Neural crest cell (in vitro differentiated cells): ENCODE results near the gene ODAD4. TPM values are rescaled to one million over a fixed set of nuclear protein-coding genes. Genes with fewer than 3 reads are reported as not detected.

ENCODE experiments used
- DNase-seq: peaks from one replicate; pipeline ENCODE4 v3.0.0; 2021; ENCODE audit warnings: low read depth, mixed read lengths, low spot score
- H3K27ac Mint-ChIP-seq: one replicate; pipeline ENCODE4 v1.8.0; 2021; ENCODE audit warnings: mild to moderate bottlenecking, mixed read lengths; ENCODE audit not compliant: unreplicated experiment
- H3K27me3 Mint-ChIP-seq: 2 replicates; pipeline ENCODE4 v1.8.0; 2021; ENCODE audit warnings: low read depth, mild to moderate bottlenecking, mixed read lengths
- H3K36me3 Mint-ChIP-seq: 2 replicates; pipeline ENCODE4 v1.8.0; 2021; ENCODE audit warnings: low read depth, mild to moderate bottlenecking, mixed read lengths
- H3K4me1 Mint-ChIP-seq: 2 replicates; pipeline ENCODE4 v1.8.0; 2021; ENCODE audit warnings: mixed read lengths
- H3K4me3 Mint-ChIP-seq: one replicate; pipeline ENCODE4 v1.8.0; 2021; ENCODE audit warnings: mild to moderate bottlenecking, mixed read lengths
- H3K9me3 Mint-ChIP-seq: 2 replicates; pipeline ENCODE4 v1.8.0; 2021; ENCODE audit warnings: mixed read lengths
- CTCF ChIP-seq: fragments of 200-600 bp; sonication (generic); conservative IDR thresholded peaks from 2 replicates; pipeline ENCODE4 v1.5.0; 2021; ENCODE audit warnings: antibody characterized with exemption, mild to moderate bottlenecking
- total RNA-seq: library from RNA; stranded (reverse); gene quantifications from 2 replicates; pipeline ENCODE4 v1.2.1, GENCODE V29; 2021

The ODAD4 gene
- total RNA-seq, 1 donor from 2014 or later: 4.8 TPM

- peaks cover 22% of the 10 kb centered on the region for H3K36me3 Mint-ChIP-seq
These were observed 54.0 kb downstream of the ODAD4 start for GRCh38 chr17:41984454-41984853.

GRCh38 chr17:41985919-41986318 lies 55.5 kb downstream of the ODAD4 start:
- Mint-ChIP-seq H3K27ac (no peak overlapping the region), H3K27me3 (no peaks in the 10 kb centered on the region), H3K4me1 (no peaks in the 10 kb centered on the region), H3K36me3 (peaks cover 19% of the 10 kb centered on the region), H3K9me3 (no peaks in the 10 kb centered on the region), H3K4me3 (no peak overlapping the region)
- no peak for TF ChIP-seq CTCF
- DNase-seq: no peak

More at GRCh38 chr17:41984454-41984853, 54.0 kb downstream of the ODAD4 start:
- Mint-ChIP-seq H3K27ac (no peak overlapping the region), H3K4me3 (no peak overlapping the region), H3K9me3 (no peaks in the 10 kb centered on the region), H3K4me1 (no peaks in the 10 kb centered on the region), H3K27me3 (no peaks in the 10 kb centered on the region)
- no peak for DNase-seq
- TF ChIP-seq CTCF: no peak

GRCh38 chr17:41986634-41987033 lies 56.2 kb downstream of the ODAD4 start:
- Mint-ChIP-seq H3K27me3 (no peaks in the 10 kb centered on the region), H3K4me3 (no peak overlapping the region), H3K4me1 (no peaks in the 10 kb centered on the region), H3K36me3 (peaks cover 18% of the 10 kb centered on the region), H3K9me3 (no peaks in the 10 kb centered on the region), H3K27ac (no peak overlapping the region)
- TF ChIP-seq CTCF: no peak
- DNase-seq: no peak

GRCh38 chr17:41987642-41988041 lies 57.2 kb downstream of the ODAD4 start:
- Mint-ChIP-seq H3K4me1 (peaks cover 3% of the 10 kb centered on the region), H3K9me3 (no peaks in the 10 kb centered on the region), H3K4me3 (no peak overlapping the region), H3K27ac (no peak overlapping the region), H3K36me3 (peaks cover 11% of the 10 kb centered on the region), H3K27me3 (no peaks in the 10 kb centered on the region)
- DNase-seq: no peak
- no peak for TF ChIP-seq CTCF

- Mint-ChIP-seq H3K4me1 (peaks cover 7% of the 10 kb centered on the region), H3K36me3 (peaks cover 12% of the 10 kb centered on the region), H3K27me3 (no peaks in the 10 kb centered on the region), H3K27ac (no peak overlapping the region), H3K4me3 (no peak overlapping the region), H3K9me3 (no peaks in the 10 kb centered on the region)
- TF ChIP-seq CTCF: no peak
- DNase-seq: no peak
These were observed 58.0 kb downstream of the ODAD4 start for GRCh38 chr17:41988418-41988817.
